Skin of body (tissue), 2 donors: Measurements from ENCODE around the gene SLC35F3. TPM values are rescaled to one million over a fixed set of nuclear protein-coding genes. Genes with fewer than 3 reads are reported as not detected.

Experiments
- DNase-seq: peaks from one replicate; lab custom pipeline; 2025; lab: John Stamatoyannopoulos, UW
- total RNA-seq: library from RNA; depleted of rRNA; stranded (reverse); fragments of >200 nt; gene quantifications from one replicate; pipeline ENCODE4 v1.2.3, GENCODE V29; 2014

The SLC35F3 gene
- total RNA-seq, 1 donor from 2014 or later, result 0.79 TPM

DNA sequence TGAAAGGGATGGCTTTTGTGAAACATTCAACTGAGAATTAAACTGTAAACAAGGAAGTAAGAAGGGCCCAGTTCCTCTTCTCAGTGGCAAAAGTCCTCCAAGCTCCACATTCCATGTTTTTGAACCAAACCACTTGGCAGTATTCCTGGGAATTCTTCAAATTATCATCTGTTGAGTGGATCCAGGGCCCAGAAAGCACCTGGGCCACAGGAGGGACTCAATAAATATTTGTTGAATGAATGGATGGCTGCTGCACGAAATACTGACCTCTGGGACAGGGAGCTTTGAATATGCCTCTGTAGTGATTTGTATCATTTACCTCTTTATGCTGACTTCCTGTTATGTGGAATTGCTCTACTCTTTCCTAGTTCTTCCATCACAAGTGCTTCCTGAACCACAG, 4.7 kb downstream of the SLC35F3 start:
- no peak for DNase-seq

DNA sequence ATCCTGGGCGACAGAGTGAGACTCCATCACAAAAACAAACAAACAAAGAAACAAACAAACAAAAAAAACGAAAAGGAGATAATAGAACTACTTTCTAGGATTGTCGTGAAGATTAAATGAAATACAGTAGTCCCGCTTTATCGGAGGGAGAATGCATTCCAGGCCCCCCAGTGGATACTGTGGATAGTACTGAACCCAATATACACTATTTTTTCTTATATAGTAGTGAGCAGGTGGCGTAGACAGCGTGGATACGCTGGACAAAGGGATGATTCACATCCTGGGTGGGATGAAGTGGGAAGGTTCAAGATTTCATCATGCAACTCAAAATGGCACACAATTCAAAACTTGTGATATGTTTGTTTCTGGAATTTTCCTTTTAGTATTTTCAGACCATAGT, 8.0 kb downstream of the SLC35F3 start:
- DNase-seq, result no peak

DNA sequence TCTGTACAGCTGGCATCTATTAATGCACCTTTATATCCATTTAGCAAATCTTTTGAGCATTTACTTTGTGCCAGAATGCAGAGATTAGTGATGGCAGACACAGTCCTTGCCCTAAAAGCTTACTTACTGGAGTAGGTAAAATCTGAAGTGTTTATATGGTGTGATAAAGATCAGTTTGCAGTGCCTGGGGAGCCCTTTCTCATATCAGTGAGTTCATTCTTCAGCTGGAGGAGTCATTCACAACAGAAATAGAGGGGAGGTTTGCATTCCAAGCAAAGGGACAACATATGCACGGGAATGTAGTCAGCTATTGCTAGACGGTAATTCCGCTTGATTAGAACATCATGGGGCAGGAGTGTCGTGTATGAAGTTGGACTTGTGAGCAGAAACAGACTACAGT, 8.4 kb downstream of the SLC35F3 start:
- DNase-seq, result no peak

DNA sequence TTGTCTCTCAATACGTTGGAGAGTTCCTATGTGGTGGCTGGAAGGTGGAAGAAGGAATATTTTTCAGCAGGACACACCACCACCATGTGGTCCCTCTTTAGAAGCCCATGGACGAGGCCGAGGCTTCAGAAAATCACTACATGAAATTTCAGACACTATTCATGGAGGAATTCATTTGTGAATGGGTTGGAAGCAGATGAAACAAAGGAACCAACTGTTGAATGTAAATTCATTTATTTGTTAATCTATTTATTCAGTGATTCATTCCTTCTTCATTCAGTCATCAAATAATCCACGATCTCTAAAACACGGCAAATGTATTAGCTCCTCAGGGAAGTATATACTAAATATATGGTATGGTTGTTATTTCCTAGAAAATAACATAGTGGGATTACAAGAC, 12.2 kb downstream of the SLC35F3 start:
- no peak for DNase-seq

DNA sequence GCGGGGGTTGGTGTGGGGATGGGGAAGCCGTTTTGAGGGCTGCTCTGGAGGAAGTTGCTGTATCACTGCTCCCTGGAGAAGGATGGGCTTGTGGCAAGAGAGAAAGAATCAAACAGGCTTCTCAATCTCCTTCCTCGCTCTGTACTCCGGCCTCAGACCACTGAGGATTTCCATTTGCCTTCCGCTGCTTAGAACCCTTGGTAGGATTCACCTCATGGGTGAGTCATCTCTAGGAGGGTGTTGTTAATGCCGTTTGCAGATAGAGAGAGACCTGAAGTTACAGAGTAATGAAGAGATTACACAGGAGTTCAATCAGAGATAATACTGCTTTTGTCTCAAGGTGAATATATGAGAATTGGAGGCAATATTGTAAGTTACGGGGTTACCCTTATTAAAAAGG, 15.3 kb downstream of the SLC35F3 start:
- no peak for DNase-seq

DNA sequence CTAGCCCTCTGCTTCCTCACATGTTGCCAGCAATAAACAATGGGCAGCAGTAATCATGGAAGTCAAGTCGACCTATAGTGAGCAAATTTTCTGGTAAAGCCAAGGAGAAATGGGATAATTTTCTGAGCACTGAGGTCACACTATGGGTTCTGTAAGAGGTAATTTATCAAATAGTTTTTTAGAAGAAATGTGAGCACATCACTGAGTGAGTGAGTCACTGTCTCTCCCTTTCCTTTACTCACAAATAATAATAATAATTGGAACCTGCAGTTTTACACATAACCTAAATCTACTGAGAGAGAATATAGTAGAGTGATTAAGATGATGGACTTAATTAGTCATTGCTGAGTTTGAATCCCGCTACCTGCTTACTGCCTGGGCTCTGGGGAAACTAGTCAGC, 23.6 kb downstream of the SLC35F3 start:
- DNase-seq, result no peak

DNA sequence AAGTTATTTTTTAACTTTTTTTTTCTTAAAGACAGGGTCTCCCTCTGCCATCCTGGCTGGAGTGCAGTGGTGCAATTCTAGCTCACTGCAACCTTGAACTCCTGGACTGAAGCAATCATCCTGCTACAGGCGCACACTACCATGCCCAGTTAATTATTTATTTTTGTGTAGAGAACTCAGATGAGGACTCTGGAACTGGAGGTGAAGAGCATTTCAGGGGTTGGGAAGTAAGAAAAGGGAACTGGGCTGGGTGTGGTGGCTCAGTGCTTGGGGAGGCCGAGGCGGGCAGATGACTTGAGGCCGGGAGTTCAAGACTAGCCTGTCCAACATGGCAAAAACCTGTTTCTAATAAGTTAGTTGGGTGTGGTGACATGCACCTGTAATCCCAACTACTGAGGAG, 28.9 kb downstream of the SLC35F3 start:
- DNase-seq, result no peak

DNA sequence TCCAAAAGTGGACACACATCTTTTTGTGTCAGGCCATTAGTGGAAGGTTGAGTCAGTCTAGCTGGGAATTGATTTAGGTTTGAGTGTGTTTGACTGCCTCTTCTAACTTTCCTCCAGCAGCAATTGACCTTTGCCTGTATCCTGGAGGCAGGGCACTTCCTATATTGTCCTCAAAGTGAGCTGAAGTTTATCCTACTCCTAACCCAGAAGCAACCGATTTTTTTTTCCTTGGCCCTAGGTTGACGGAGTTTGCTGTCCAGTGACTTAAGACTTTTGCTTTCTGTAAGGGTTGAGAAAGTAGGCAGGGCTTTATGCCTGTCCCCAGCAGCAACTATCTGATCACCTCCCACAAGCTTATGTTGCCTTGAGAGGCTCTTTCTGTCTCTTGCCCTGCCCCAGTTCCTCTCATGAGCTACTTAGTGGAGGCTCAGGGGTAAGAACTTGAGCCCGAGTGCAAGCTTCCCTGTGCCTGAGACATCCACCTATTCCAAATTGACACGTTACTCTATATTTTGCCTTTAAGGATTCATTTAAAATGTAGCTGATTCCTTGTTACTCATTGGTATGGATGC, 30.9 kb downstream of the SLC35F3 start:
- no peak for DNase-seq

DNA sequence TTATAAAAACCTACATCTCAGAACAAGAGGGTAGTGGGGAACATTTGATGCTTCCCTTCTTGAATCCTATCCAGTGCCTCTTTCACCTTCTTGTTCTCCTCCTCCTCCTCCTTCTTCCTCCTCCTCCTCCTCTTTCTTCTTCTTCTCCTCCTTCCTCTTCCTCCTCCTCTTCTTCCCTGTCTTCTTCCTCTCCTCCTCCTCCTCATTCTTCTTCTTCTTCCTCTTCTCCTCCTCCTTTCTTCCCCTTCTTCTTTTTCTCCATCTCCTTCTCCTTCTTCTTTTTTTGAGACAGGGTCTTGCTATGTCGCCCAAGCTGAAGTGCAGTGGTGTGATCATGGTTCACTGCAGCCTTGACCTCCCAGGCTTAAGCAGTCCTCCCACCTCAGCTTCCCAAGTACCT, 31.9 kb downstream of the SLC35F3 start:
- no peak for DNase-seq

DNA sequence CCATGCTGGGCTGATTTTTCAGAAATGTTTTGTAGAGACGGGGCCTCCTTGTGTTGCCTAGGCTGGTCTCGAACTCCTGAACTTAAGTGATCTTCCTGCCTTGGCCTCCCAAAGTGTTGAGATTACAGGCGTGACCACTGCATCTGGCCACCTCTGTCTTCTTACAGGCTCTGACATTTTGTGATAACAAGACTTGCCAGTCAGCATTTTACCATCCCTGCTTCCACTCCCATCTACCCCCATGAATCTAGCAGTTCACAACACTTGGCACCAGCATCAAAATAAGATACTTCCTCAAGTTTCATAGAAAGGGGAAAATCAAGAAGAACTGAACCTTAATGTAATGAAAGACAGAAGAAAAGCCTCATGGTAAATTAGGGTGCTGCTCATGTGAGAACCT, 32.4 kb downstream of the SLC35F3 start:
- no peak for DNase-seq

DNA sequence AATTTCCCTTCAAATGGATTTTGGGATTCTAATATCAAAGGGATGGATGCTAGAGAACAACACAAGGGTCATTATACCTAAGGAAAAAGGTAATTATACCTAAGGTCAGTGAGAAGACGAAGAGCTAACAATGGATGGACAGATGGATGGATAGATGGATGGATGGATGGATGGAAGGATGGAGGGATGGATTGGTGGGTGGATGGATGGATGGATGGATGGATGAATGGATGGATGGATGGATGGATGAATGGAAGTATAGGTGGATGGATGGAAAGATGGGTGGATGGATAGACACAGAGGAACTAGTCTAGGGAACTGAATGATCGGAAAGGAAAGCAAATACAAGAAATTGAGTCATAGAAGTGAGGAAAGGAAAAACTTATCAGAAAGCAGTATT, 34.0 kb downstream of the SLC35F3 start:
- no peak for DNase-seq

DNA sequence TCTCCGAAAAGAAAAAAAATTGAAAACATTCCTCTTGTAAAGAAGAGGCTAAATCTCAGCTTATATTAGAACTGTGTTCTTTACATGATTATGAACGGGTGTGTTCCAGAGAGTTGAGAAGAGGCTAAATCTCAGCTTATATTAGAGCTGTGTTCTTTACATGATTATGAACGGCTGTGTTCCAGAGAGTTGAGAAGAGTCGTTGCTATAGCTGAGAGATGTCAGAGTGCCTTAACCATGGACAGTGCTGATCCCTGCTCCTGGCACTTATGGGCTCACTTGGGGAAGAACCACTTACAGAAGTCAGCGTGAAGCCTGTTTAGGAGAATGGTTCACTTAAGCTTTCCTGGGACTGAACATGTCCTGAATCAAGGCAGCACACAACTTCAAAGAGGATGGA, 35.0 kb downstream of the SLC35F3 start:
- no peak for DNase-seq

DNA sequence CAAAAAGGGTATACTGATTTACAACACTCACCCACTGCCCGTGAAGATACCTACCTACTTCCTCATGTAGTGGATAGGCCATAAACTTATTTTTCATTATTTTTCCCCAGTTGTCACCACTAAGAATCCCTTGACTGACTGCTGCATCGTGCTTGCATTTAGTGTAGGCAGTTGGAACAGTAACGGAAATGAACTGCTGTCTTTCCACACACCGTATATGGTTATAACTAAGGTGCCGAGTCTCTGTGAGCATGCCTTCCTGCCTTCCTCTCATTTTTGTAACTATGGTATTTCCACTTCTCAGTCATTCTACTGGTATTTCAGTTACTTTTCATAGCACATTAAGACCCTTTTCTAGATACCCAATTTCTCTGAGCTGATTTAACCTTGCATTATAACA, 36.4 kb downstream of the SLC35F3 start:
- no peak for DNase-seq

DNA sequence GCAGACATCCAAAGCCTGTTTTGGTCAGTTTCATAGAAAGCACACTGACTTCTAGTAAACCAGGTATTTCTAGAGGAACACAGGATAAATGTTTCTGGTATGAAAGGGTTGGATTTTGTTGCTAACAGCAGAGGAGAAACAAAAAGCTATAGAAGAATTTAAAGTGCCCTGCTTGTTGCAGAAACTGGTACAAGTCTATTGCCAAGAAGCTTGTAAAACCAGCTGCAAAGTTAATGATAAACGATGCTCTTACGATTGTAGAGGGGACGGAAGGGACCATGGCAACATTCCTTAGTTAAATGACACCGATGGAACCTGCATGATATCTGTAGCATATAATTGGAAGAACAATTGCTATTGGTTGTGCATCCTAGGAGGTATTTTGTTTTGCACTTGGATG, 40.1 kb downstream of the SLC35F3 start:
- no peak for DNase-seq

DNA sequence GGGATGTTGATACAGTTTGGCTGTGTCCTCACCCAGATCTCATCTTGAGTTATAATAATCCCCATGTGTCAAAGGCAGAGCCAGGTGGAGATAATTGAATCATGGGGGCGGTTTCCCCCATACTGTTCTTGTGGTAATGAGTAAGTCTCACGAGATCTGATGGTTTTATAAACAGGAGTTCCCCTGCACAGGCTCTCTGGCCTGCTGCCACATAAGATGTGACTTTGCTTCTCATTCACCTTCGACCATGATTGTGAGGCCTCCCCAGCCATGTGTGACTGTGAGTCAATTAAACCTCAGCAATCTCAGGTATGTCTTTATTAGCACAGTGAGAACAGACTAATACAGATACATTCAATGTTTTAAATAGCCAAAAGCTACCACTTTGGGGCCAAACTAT, 41.1 kb downstream of the SLC35F3 start:
- DNase-seq, result no peak

DNA sequence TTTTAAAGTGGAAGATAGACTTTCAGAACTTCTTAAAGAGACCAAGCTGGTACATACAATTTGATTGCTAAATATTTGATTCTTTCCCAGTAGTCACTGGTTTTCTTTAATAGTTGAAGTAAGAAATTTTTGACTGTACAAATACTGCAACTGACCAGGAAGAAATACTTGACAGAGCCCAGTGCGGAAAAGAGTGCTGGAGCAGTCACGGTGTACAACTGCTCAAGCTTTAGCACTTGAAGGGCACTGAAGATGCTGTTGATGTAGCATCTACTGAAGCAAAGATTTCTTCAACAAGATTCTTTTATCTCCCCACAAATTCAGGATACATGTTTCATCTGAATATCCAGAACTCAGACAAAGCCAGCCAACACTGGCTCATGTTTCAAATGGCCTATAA, 41.5 kb downstream of the SLC35F3 start:
- DNase-seq, result no peak

DNA sequence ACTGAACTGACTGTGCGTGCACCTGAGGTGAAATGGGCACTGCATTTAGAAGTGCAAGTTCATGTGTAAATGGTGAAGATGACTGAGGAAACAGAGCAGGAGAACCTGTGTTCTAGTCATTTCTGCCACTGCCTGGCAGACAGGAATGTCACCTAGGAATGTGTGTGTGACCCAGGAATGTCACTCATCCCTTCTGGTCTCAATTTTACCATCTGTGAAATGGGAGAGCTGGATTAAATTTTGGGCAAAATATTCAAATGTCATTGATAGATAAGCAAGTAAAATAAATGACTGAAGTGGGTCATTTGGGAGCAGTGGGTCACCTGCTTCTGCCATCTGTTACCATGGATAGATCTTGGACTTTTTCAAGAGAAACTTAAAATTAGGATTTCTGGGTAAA, 42.2 kb downstream of the SLC35F3 start:
- DNase-seq, result no peak

DNA sequence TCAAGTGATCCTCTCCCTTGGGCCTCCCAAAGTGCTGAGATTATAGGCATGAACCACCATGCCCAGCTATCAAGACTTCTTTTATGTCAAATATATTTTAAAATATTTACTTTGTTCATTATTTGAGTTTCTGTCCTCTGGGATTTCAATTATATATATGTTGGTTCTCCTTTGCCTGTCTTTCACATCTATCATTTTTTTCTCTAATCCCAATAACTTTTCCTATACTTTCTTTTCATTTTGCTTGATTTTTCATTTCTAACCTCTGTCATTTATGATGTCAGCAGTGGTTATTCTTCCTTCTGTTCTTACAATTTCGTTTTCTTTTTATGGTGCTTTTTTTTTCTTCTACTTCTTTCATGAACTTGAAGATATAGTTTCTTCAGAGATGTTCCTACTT, 47.3 kb downstream of the SLC35F3 start:
- no peak for DNase-seq

DNA sequence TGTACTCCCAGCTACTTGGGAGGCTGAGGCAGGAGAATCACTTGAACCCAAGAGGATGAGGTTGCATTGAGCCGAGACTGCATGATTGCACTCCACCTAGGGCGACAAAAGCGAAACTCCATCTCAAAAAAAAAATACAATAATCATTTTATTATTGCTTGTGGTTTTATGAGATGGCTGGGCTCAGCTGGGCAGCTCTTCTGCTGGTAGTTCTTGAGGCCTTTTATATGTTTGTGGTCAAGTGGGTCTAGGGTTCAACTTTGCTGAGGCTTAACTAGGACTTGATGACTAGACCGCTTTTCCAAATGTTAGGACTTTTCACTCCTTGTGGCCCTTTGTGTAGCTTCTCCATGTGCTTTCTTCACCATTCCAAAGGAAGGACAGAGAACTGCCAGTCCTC, 53.2 kb downstream of the SLC35F3 start:
- DNase-seq, result no peak

DNA sequence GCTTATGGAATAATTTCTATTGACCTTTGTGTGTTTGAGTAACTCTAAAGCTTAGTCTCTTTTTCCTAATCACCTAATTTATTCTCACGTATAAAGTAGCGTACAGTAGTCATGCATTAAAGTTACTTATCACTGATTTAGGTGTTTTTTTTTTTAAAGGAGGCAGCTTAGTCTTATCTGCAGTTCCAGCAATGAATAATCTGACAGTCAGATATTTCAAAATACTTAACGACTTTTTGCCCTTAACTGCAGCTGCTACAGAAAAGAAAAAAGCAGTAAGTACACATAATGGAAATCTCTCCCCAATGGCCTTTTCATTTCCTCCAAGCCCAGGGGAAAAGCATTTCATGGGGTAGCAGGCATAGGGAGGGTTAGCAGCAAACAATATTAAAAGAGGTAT, 54.6 kb downstream of the SLC35F3 start:
- DNase-seq, result no peak

DNA sequence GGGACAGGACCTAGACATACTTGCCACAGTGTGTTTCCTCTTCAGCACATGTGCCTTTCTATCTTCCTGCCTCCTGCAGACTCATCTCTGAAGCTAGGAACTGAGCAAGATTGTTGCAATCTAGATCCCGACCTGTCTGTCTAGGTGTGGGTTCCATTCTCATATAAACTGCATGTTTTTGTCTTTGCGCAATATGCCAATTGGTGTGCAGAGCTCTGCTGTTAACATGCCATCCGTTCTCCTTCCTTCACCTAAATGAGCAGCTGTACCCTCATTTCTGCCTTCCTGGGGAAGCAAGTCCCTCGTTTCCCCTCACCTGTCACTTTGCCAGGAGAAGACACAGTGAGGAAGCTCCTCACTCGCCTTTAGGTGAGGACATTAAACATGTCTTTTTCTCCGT, 55.5 kb downstream of the SLC35F3 start:
- no peak for DNase-seq

DNA sequence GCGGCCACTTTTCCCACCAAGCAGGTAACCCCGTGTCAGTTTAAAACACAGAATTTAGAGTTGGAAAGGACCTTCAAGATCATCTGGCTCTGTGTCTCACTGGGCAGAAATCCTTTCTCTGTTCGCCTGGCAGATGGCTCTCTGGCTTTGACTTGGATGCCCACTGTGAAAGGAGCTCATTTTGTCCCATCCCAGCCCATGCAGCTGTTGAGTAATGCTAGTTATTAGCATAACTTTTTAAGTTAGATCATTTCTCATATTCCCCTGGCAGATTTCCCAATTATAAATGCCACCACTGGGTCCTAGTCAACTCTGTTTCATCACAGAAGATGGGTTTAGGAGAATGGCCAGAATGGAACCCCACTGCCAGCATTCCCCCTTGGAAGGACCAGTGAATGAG, 55.9 kb downstream of the SLC35F3 start:
- DNase-seq, result no peak

DNA sequence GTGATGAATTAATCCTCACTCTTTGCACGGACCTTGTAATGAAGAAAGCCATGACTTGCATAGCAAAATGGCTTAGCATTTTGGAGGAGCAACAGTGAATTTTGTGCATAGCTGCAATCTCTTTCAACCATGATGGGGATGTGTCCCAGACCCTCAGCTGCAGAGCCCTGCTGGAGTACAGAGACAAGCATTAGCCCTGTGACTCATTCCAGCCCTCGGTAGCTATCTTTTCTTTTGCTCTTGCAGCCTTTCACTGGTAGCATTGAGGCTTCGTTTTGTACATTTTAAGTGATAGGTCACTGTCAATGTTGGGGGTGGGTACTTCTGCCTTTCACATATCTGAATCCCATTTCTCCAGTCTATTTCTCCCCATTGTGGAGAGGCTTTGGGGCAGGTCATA, 58.4 kb downstream of the SLC35F3 start:
- no peak for DNase-seq

DNA sequence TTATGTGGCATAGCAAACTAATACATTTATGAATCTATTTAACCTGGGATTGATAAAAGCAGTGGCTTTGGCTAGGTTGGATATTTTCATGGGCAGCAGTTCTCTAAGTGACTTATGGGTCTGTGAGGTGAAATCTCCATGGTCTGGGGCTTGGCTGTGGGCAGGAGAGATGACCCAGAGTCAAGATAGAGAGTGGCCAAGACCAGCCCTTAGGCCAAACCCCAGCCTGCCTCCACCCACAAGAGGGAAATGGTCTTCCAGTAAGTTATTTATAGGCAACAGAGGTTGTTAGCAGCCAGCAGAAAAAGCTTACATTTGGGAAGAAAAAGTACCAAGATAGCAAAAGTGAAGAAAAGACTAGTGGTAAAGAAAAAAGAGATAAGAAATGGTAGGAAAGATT, 61.4 kb downstream of the SLC35F3 start:
- DNase-seq, result no peak
